ENCODE data around the gene AACS. TPM values are rescaled to one million over a fixed set of nuclear protein-coding genes. Genes with fewer than 3 reads are reported as not detected.

Gene AACS
- total RNA-seq, 2 experiments from 2014 or later = 10.8 to 11.7 TPM

DNA sequence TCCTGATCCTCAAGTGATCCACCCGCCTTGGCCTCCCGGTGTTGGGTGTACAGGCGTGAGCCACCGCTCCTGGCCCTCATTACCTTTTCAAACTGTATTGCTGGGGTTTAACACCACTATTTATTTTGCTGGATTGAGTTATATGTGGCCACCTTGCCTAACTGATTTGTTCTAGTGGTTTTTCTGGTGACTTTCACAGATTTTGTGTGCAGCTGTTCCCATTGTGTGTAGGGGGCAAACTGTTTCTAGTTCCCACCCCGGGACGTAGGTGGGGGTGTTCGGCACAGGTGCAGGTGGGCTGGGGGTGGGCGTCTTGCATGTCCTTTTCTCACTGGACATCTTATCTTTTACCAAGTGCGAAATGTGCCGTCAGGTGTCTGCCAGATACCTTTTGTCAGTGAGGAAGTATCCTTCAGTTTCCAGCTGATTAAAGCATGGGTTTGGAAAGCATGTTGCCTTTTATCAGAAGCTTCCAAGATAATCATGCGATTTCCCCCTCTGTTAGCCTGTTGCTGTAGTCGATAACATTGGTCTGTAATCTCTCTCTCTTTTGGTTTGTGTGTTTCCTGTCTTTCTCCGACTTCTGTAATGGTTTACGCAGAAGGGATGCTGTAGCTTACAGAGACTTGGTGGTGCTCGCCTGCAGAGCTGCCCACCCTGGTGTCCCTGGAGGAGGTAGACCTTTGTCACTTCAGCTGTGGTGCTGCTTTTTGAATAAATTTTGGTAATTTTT is 33.6 kb downstream of the AACS start:
- H3K9me3 ChIP-seq (ENCODE audit: control insufficient read depth in 1 of 2, insufficient read depth in 1 of 2, low read length in 2 of 2) = no peaks in the 10 kb centered on the region
- Mint-ChIP-seq H3K27me3 (no peaks in the 10 kb centered on the region), H3K36me3 (ENCODE audit: low read depth) (peaks cover 18% of the 10 kb centered on the region), H3K27ac (no peak overlapping the region), H3K9me3 (no peaks in the 10 kb centered on the region), H3K4me3 (no peak overlapping the region), H3K4me1 (ENCODE audit: low read depth) (peaks cover 24% of the 10 kb centered on the region)
- no peak for TF ChIP-seq CTCF (IDR thresholded peaks at IDR 0.05)
- peaks cover 0 to 2% of the 10 kb centered on the region in 2 experiments for H3K27me3 ChIP-seq (ENCODE audit: control insufficient read depth in 1 of 2, insufficient read depth in 2 of 2, low read length in 2 of 2)
- H3K27ac ChIP-seq (ENCODE audit: low read depth in 1 of 2, low read length in 2 of 2) = no peak overlapping the region
- peaks cover 7% of the 10 kb centered on the region for H3K36me3 ChIP-seq (ENCODE audit: insufficient read depth, low read length)
- no peak for ATAC-seq (ENCODE audit: poor library complexity)
- DNase-seq = no peak
- intact Hi-C loops (cut with DNase I, micrococcal nuclease) = no loop called here
- H3K4me3 ChIP-seq (ENCODE audit: low read length) = no peak overlapping the region
- no peaks in the 10 kb centered on the region for H3K4me1 ChIP-seq (ENCODE audit: insufficient read depth, low read length)
- POLR2A ChIA-PET = no interaction called here
- CTCF ChIA-PET = no interaction called here

DNA sequence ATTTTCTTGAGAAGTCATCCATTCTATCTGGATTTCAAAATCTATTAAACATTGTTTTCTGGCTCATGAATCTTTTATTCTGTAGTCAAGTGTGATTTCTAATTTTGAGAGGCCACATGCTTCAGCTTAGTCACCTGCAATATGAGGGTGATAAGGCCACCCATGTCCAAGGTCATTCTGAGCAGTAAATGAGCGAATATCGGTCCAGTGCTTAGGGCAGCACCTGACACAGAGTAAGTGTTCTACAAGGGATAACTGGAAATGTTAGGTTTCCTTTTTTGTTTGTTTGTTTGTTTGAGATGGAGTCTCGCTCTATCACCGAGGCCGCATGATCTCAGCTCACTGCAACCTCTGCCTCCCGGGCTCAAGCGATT is 34.2 kb downstream of the AACS start:
- no peak for ATAC-seq (ENCODE audit: poor library complexity)
- no peak for TF ChIP-seq CTCF (IDR thresholded peaks at IDR 0.05)
- intact Hi-C loops (cut with DNase I, micrococcal nuclease) = no loop called here
- Mint-ChIP-seq H3K27me3 (no peaks in the 10 kb centered on the region), H3K4me3 (no peak overlapping the region), H3K9me3 (no peaks in the 10 kb centered on the region), H3K4me1 (ENCODE audit: low read depth) (peaks cover 24% of the 10 kb centered on the region), H3K36me3 (ENCODE audit: low read depth) (peaks cover 21% of the 10 kb centered on the region), H3K27ac (no peak overlapping the region)
- Histone ChIP-seq H3K4me1 (ENCODE audit: insufficient read depth, low read length) (no peaks in the 10 kb centered on the region), H3K27me3 (ENCODE audit: control insufficient read depth in 1 of 2, insufficient read depth in 2 of 2, low read length in 2 of 2) (peaks cover 0 to 2% of the 10 kb centered on the region in 2 experiments), H3K27ac (ENCODE audit: low read depth in 1 of 2, low read length in 2 of 2) (no peak overlapping the region), H3K9me3 (ENCODE audit: control insufficient read depth in 1 of 2, insufficient read depth in 1 of 2, low read length in 2 of 2) (no peaks in the 10 kb centered on the region), H3K4me3 (ENCODE audit: low read length) (no peak overlapping the region), H3K36me3 (ENCODE audit: insufficient read depth, low read length) (peaks cover 11% of the 10 kb centered on the region)
- CTCF ChIA-PET = no interaction called here
- POLR2A ChIA-PET = no interaction called here
- no peak for DNase-seq

- Histone ChIP-seq H3K4me3 (ENCODE audit: low read length) (no peak overlapping the region), H3K4me1 (ENCODE audit: insufficient read depth, low read length) (no peaks in the 10 kb centered on the region), H3K27ac (ENCODE audit: low read depth in 1 of 2, low read length in 2 of 2) (no peak overlapping the region), H3K36me3 (ENCODE audit: insufficient read depth, low read length) (peaks cover 17% of the 10 kb centered on the region), H3K27me3 (ENCODE audit: control insufficient read depth in 1 of 2, insufficient read depth in 2 of 2, low read length in 2 of 2) (peaks cover 0 to 2% of the 10 kb centered on the region in 2 experiments), H3K9me3 (ENCODE audit: control insufficient read depth in 1 of 2, insufficient read depth in 1 of 2, low read length in 2 of 2) (no peaks in the 10 kb centered on the region)
- ATAC-seq (ENCODE audit: poor library complexity) (no peak), DNase-seq (no peak)
- Mint-ChIP-seq H3K4me3 (no peak overlapping the region), H3K27me3 (no peaks in the 10 kb centered on the region), H3K36me3 (ENCODE audit: low read depth) (peaks cover 26% of the 10 kb centered on the region), H3K9me3 (no peaks in the 10 kb centered on the region), H3K4me1 (ENCODE audit: low read depth) (peaks cover 24% of the 10 kb centered on the region), H3K27ac (no peak overlapping the region)
- intact Hi-C loops (cut with DNase I, micrococcal nuclease) = no loop called here
- CTCF ChIA-PET = no interaction called here
- TF ChIP-seq CTCF (IDR thresholded peaks at IDR 0.05) = no peak
- POLR2A ChIA-PET = no interaction called here
These were observed 35.6 kb downstream of the AACS start for GRCh38 chr12:125100551-125101434.
